Upper lobe of left lung (tissue), 4 donors: ENCODE data around the gene RIMS1.

Source experiments
- EP300 ChIP-seq, 4 donors: sonication (generic); formaldehyde crosslinking; IDR thresholded peaks; one replicate each; pipeline ENCODE4 v1.5.1; 2017; ENCODE audit warnings: antibody characterized with exemption in 4 of 4, control low read depth in 2 of 4
- POLR2A ChIP-seq, 4 donors: fragments of 450-650 bp; IDR thresholded peaks; one replicate each; pipeline ENCODE4 v1.5.1; 2016 to 2017; ENCODE audit warnings: antibody characterized with exemption in 4 of 4, mild to moderate bottlenecking in 2 of 4
- POLR2AphosphoS5 ChIP-seq, 2 donors: sonication (generic); formaldehyde crosslinking; IDR thresholded peaks; one replicate each; pipeline ENCODE4 v1.5.1; 2017; ENCODE audit warnings: antibody characterized with exemption in 2 of 2
- TF ChIP-seq, protein P1 (sequence below), 6 experiments: fragments of 450-650 bp in 4 of 6; fragments of 200-600 bp in 2 of 6; sonication (generic) in 2 of 6; IDR thresholded peaks; one replicate each; pipeline ENCODE4 v1.5.1; 2016 to 2019; ENCODE audit warnings: antibody characterized with exemption in 6 of 6

DNA sequence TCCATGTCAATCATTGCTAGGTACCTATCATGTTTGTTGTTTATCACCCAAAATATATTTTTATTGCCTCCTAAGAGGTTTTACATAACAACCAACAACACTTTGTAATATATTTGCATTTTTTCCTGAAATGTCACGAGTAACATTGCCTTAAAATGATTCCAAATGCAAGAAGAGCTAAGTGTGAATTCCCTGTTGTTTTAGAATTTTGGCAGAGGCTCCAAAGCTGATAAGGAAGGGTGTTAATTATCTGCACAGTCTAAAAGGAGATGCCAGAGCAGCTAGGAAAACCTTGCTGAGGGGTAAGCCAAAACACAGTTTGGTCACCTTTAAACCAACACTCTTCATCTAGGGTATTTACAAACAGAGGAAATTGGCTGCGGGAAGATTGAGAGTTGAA is 533.6 kb downstream of the RIMS1 start:
- TF ChIP-seq POLR2A (IDR thresholded peaks at IDR 0.05) (no peak), EP300 (IDR thresholded peaks at IDR 0.05) (no peak), POLR2AphosphoS5 (IDR thresholded peaks at IDR 0.05) (no peak)
- TF ChIP-seq, protein P1, sequence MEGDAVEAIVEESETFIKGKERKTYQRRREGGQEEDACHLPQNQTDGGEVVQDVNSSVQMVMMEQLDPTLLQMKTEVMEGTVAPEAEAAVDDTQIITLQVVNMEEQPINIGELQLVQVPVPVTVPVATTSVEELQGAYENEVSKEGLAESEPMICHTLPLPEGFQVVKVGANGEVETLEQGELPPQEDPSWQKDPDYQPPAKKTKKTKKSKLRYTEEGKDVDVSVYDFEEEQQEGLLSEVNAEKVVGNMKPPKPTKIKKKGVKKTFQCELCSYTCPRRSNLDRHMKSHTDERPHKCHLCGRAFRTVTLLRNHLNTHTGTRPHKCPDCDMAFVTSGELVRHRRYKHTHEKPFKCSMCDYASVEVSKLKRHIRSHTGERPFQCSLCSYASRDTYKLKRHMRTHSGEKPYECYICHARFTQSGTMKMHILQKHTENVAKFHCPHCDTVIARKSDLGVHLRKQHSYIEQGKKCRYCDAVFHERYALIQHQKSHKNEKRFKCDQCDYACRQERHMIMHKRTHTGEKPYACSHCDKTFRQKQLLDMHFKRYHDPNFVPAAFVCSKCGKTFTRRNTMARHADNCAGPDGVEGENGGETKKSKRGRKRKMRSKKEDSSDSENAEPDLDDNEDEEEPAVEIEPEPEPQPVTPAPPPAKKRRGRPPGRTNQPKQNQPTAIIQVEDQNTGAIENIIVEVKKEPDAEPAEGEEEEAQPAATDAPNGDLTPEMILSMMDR (IDR thresholded peaks at IDR 0.05) = no peak
